Left ventricle myocardium inferior (tissue), 1 donor: ENCODE results near the gene PDE6B. TPM values are rescaled to one million over a fixed set of nuclear protein-coding genes. Genes with fewer than 3 reads are reported as not detected.
"Not testable (repeated sequence)": the region's sequence is repeated elsewhere in the genome, so short reads cannot be mapped to it uniquely, and the experiment has no call there.

Source experiments
- DNase-seq: peaks from one replicate; pipeline ENCODE4 v3.0.0-alpha.2; 2020
- H3K27ac ChIP-seq: fragments of 200-600 bp; replicated peaks from 2 replicates; pipeline ENCODE4 v1.8.0; 2021
- H3K27me3 ChIP-seq: fragments of 200-600 bp; 2 replicates; pipeline ENCODE4 v1.8.0; 2021; ENCODE audit warnings: low read depth
- H3K36me3 ChIP-seq: fragments of 200-600 bp; 2 replicates; pipeline ENCODE4 v1.8.0; 2021
- H3K4me1 ChIP-seq: fragments of 200-600 bp; 2 replicates; pipeline ENCODE4 v1.8.0; 2021
- H3K4me3 ChIP-seq: fragments of 200-600 bp; 2 replicates; pipeline ENCODE4 v1.8.0; 2021; ENCODE audit warnings: mild to moderate bottlenecking, moderate library complexity
- H3K9me3 ChIP-seq: fragments of 200-600 bp; replicated peaks from 2 replicates; pipeline ENCODE4 v1.8.0; 2021
- CTCF ChIP-seq: fragments of 200-600 bp; IDR thresholded peaks from 2 replicates; pipeline ENCODE4 v1.8.0; 2021; ENCODE audit warnings: antibody characterized with exemption, mild to moderate bottlenecking, borderline replicate concordance
- intact Hi-C: fragments of 100-400 bp; cut with micrococcal nuclease; formaldehyde crosslinking; loops from one replicate; pipeline ENCODE4 v1.11.0; 2022
- total RNA-seq: library from RNA; stranded (reverse); fragmentation: NEBNext Ultra II Directional; extraction: Animal tissue kit (Norgen Biotek cat#: 25700); gene quantifications from one replicate; pipeline ENCODE4 v1.2.1, GENCODE V29; 2021
- donor health status: DM: no; HTN: yes; CAD: no; lungs with severe emphysema.

The PDE6B gene
- total RNA-seq, 1 donor from 2014 or later: 2.7 TPM

- peaks cover 77% of the 10 kb centered on the region for H3K27me3 ChIP-seq
- no peak for TF ChIP-seq CTCF
- no peaks in the 10 kb centered on the region for H3K4me1 ChIP-seq
- intact Hi-C loops: no loop called here
- H3K9me3 ChIP-seq: peaks cover 4% of the 10 kb centered on the region
- no peak overlapping the region for H3K27ac ChIP-seq
- no peaks in the 10 kb centered on the region for H3K36me3 ChIP-seq
- DNase-seq: no peak
- no peak overlapping the region for H3K4me3 ChIP-seq
Observed at GRCh38 chr4:637536-638280, 12.3 kb downstream of the PDE6B start.

- DNase-seq, H3K4me1 ChIP-seq, H3K36me3 ChIP-seq, H3K27ac ChIP-seq, intact Hi-C loops, H3K4me3 ChIP-seq: not testable (repeated sequence)
- peaks cover 11% of the 10 kb centered on the region for H3K9me3 ChIP-seq
- H3K27me3 ChIP-seq: peaks cover 74% of the 10 kb centered on the region
Observed at GRCh38 chr4:642366-642765, 17.0 kb downstream of the PDE6B start.

DNA sequence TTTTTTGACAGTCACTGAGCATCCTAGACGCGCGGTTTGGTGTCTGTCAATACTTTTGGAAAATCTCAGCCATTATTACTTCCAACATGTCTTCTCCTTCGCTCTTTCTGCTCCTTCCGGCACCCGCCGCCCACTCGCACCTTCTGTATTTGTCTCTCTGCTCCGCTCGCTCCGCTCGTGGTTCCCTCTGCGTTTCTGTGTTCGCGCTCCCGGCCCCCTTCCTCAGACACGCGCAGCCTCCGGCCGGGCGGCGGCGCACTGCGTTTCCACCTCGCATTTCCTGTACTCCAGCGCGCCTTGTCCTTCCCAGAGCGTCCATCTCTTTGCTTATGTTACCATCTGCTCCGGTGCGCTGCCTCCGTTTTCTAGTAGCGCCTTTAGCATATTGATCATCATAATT is 21.1 kb downstream of the PDE6B start:
- no peak for TF ChIP-seq CTCF
- intact Hi-C loops: no loop called here

DNA sequence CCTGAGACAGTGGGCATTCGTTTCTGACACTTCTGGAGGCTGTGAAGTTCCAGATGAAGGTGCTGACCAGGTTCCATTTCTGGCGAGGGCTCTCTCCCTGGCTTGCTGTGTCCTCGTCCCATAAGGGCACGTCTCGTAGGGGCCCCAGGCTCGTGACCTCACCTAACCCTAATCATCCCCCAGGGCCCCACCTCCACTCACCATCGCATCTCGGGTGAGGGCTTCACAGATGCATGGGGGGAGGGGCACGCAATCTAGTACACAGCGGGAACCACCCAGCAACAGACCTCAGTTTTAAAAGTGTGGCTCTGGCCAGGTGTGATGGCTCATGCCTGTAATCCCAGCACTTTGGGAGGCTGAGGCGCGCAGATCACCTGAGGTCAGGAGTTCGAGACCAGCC is 22.1 kb downstream of the PDE6B start:
- no peak overlapping the region for H3K4me3 ChIP-seq
- peaks cover 11% of the 10 kb centered on the region for H3K9me3 ChIP-seq
- intact Hi-C loops: no loop called here
- peaks cover 4% of the 10 kb centered on the region for H3K4me1 ChIP-seq
- H3K27ac ChIP-seq: no peak overlapping the region
- peaks cover 78% of the 10 kb centered on the region for H3K27me3 ChIP-seq
- no peak for TF ChIP-seq CTCF
- no peaks in the 10 kb centered on the region for H3K36me3 ChIP-seq
- DNase-seq: no peak

More for the DNA sequence above, 21.1 kb downstream of the PDE6B start:
- H3K4me1 ChIP-seq: peaks cover 3% of the 10 kb centered on the region
- H3K27ac ChIP-seq: no peak overlapping the region
- H3K9me3 ChIP-seq: peaks cover 11% of the 10 kb centered on the region
- H3K4me3 ChIP-seq: no peak overlapping the region
- H3K27me3 ChIP-seq: peaks cover 75% of the 10 kb centered on the region
- no peaks in the 10 kb centered on the region for H3K36me3 ChIP-seq
- no peak for DNase-seq

- DNase-seq: no peak
- Histone ChIP-seq H3K4me1 (peaks cover 4% of the 10 kb centered on the region), H3K27ac (no peak overlapping the region), H3K9me3 (peaks cover 2% of the 10 kb centered on the region), H3K36me3 (no peaks in the 10 kb centered on the region), H3K27me3 (peaks cover 86% of the 10 kb centered on the region), H3K4me3 (no peak overlapping the region)
- intact Hi-C loops: no loop called here
- TF ChIP-seq CTCF: no peak
Observed at GRCh38 chr4:648579-649292, 23.4 kb downstream of the PDE6B start.

DNA sequence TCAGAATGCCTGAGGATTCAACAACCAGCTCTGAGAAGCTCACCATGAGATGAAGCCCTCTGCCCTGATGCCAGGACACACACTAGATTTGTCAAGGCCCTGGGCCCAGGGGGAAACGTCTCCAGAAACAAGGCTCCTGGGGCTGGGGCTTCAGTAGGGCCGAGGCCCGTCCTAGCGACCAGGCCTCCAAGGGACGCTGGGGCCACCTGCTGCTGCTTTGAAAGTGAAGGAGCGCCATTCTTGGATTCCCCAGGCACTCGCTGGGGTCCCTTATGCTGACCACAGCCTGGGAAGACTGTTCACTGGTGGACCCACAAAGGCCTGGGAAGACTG is 23.9 kb downstream of the PDE6B start:
- TF ChIP-seq CTCF: no peak
- no peak for DNase-seq
- H3K27me3 ChIP-seq: peaks cover 88% of the 10 kb centered on the region
- no peak overlapping the region for H3K4me3 ChIP-seq
- H3K27ac ChIP-seq: no peak overlapping the region
- no peaks in the 10 kb centered on the region for H3K36me3 ChIP-seq
- H3K9me3 ChIP-seq: no peaks in the 10 kb centered on the region
- H3K4me1 ChIP-seq: peaks cover 4% of the 10 kb centered on the region
- intact Hi-C loops: no loop called here
